GM19467 (cell line): ENCODE data around the gene NUBP2.

Source experiments
- ATAC-seq: cut with Tn5 transposase; IDR thresholded peaks from one replicate; pipeline ENCODE4 v1.9.1; 2021; ENCODE audit warnings: mild to moderate bottlenecking, moderate library complexity; ENCODE audit not compliant: unreplicated experiment

NUBP2 gene

GRCh38 chr16:1822801-1823200, 40.0 kb downstream of the NUBP2 start:
- ATAC-seq, result no peak

- ATAC-seq, result no peak
Measured at GRCh38 chr16:1823821-1824220, 41.1 kb downstream of the NUBP2 start.

GRCh38 chr16:1825381-1825863, 42.7 kb downstream of the NUBP2 start:
- ATAC-seq, result no peak

- peak; percentile 48 for ATAC-seq
Measured at GRCh38 chr16:1825864-1826690, 43.3 kb downstream of the NUBP2 start.

GRCh38 chr16:1826691-1827573, 44.2 kb downstream of the NUBP2 start, which contains the start of the genes FAHD1 and HAGH:
FAHD1 (plus strand) TSS chr16:1827206; CDS start chr16:1827239, 33 bp downstream.
HAGH (minus strand) TSS chr16:1826825; CDS start chr16:1826787, 38 bp downstream.
- peak; percentile 78 for ATAC-seq

GRCh38 chr16:1828645-1829410, 46.1 kb downstream of the NUBP2 start:
- ATAC-seq, result no peak

GRCh38 chr16:1830213-1830612, 47.5 kb downstream of the NUBP2 start:
- ATAC-seq, result no peak

- ATAC-seq, result no peak
Measured at GRCh38 chr16:1831186-1832075, 48.7 kb downstream of the NUBP2 start.

- ATAC-seq, result no peak
Measured at GRCh38 chr16:1832838-1833454, 50.2 kb downstream of the NUBP2 start.

GRCh38 chr16:1834096-1834495, 51.3 kb downstream of the NUBP2 start:
- no peak for ATAC-seq
